HL-60 (cell line): ENCODE data around the gene CPPED1.

Experiments
- DNase-seq, 2 experiments: peaks; one replicate each; pipeline ENCODE4 v3.0.0-alpha.2; 2010 to 2020; ENCODE audit warnings: low read depth in 1 of 2, low spot score in 1 of 2
- H3K27ac ChIP-seq: fragments of 250-450 bp; sonication (Bioruptor Pico); replicated peaks from 2 replicates; pipeline ENCODE4 v1.5.1; 2020; ENCODE audit warnings: mild to moderate bottlenecking, moderate library complexity
- H3K27me3 ChIP-seq: fragments of 250-450 bp; sonication (Bioruptor Pico); 2 replicates; pipeline ENCODE4 v1.5.1; 2021; ENCODE audit warnings: mild to moderate bottlenecking, moderate library complexity; ENCODE audit not compliant: insufficient read depth, poor library complexity, severe bottlenecking
- H3K4me3 ChIP-seq: replicated peaks from 2 replicates; pipeline ENCODE4 v1.5.1; 2011; ENCODE audit warnings: mild to moderate bottlenecking, control low read depth, low read length; ENCODE audit not compliant: insufficient read depth
- CTCF ChIP-seq: IDR thresholded peaks from one replicate; pipeline ENCODE4 v1.5.1; 2011; ENCODE audit warnings: low read length, control low read depth, inconsistent platforms; ENCODE audit not compliant: insufficient read depth
- GABPA ChIP-seq: IDR thresholded peaks from 2 replicates; pipeline ENCODE4 v1.6.1; 2012; ENCODE audit warnings: low read depth
- POLR2AphosphoS5 ChIP-seq: IDR thresholded peaks from 2 replicates; pipeline ENCODE4 v1.6.1; 2012; ENCODE audit warnings: low read depth
- SPI1 ChIP-seq: IDR thresholded peaks from 2 replicates; pipeline ENCODE4 v1.6.1; 2012; ENCODE audit warnings: low read depth, mild to moderate bottlenecking, borderline replicate concordance
- TF ChIP-seq, protein P1 (sequence below): IDR thresholded peaks from 2 replicates; pipeline ENCODE4 v1.6.1; 2012; ENCODE audit warnings: low read depth; ENCODE audit not compliant: insufficient replicate concordance

CPPED1 gene

GRCh38 chr16:12612598-12613101, 191.0 kb downstream of the CPPED1 start:
- DNase-seq = no peak
- H3K27ac ChIP-seq = no peak overlapping the region
- no peak for TF ChIP-seq GABPA
- no peak for TF ChIP-seq POLR2AphosphoS5
- TF ChIP-seq CTCF = no peak
- TF ChIP-seq, protein P1, sequence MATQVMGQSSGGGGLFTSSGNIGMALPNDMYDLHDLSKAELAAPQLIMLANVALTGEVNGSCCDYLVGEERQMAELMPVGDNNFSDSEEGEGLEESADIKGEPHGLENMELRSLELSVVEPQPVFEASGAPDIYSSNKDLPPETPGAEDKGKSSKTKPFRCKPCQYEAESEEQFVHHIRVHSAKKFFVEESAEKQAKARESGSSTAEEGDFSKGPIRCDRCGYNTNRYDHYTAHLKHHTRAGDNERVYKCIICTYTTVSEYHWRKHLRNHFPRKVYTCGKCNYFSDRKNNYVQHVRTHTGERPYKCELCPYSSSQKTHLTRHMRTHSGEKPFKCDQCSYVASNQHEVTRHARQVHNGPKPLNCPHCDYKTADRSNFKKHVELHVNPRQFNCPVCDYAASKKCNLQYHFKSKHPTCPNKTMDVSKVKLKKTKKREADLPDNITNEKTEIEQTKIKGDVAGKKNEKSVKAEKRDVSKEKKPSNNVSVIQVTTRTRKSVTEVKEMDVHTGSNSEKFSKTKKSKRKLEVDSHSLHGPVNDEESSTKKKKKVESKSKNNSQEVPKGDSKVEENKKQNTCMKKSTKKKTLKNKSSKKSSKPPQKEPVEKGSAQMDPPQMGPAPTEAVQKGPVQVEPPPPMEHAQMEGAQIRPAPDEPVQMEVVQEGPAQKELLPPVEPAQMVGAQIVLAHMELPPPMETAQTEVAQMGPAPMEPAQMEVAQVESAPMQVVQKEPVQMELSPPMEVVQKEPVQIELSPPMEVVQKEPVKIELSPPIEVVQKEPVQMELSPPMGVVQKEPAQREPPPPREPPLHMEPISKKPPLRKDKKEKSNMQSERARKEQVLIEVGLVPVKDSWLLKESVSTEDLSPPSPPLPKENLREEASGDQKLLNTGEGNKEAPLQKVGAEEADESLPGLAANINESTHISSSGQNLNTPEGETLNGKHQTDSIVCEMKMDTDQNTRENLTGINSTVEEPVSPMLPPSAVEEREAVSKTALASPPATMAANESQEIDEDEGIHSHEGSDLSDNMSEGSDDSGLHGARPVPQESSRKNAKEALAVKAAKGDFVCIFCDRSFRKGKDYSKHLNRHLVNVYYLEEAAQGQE = no peak
- no peak for TF ChIP-seq SPI1

DNA sequence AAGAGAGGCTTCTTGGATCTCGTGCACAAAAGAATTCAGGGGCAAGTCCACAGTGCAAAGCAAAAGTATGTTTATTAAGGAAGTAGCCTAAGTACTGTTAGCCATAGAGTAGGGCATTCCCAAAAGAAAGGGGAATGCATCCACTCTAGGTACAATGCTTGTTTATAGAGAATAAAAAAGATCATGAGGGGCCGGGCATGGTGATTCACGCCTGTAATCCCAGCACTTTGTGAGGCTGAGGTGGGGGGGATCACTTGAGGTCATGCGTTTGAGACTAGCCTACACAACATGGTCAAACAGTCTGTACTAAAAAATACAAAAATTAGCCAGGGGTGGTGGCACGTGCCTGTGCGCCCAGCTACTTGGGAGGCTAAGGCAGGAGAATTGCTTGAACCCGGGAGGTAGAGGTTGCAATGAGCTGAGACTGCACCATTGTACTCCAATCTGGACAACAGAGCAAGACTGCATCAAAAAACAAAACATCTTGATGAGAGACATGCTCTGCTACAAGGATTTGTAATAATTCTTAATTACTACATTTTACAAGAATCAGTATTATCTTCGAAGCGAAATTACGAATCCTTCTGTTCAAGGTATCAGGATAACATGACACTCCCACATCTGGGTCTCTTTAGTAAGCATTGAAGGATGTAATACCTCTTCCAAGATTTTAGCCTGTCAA, 191.6 kb downstream of the CPPED1 start:
- no peak for TF ChIP-seq SPI1
- TF ChIP-seq POLR2AphosphoS5 = no peak
- TF ChIP-seq, protein P1 = no peak
- no peak for TF ChIP-seq CTCF
- TF ChIP-seq GABPA = no peak
- no peak overlapping the region for H3K27ac ChIP-seq
- H3K4me3 ChIP-seq = no peak overlapping the region
- no peak for DNase-seq
- peaks cover 2% of the 10 kb centered on the region for H3K27me3 ChIP-seq

More at GRCh38 chr16:12612598-12613101, 191.0 kb downstream of the CPPED1 start:
- Histone ChIP-seq H3K4me3 (no peak overlapping the region), H3K27me3 (peaks cover 2% of the 10 kb centered on the region)

DNA sequence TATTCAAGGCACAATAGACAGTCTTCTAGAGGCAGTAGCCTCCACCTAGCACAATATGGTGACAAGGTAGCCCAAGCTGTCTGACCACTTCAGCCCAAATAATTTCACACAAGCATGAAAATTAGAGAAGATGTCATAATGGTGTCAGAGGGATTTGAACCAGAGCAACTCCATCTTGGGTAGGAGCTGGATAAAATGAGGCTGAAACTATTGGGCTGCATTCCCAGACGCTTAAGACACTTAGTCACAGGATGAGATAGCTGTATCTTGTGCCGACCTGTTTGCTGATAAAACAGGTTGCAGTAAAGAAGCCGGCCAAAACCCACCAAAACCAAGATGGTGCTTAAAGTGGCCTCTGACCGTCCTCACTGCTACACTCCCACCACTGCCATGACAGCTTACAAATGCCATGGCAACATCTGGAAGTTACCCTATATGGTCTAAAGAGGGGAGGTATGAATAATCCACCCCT, 192.6 kb downstream of the CPPED1 start:
- Histone ChIP-seq H3K27ac (no peak overlapping the region), H3K27me3 (peaks cover 2% of the 10 kb centered on the region), H3K4me3 (no peak overlapping the region)
- TF ChIP-seq POLR2AphosphoS5 (no peak), CTCF (no peak), SPI1 (no peak), GABPA (no peak)
- TF ChIP-seq, protein P1 = no peak
- DNase-seq = no peak
